ENCODE data around the gene CCL5. TPM values are rescaled to one million over a fixed set of nuclear protein-coding genes. Genes with fewer than 3 reads are reported as not detected.

The CCL5 gene
- total and polyA plus RNA-seq, 2 donors (not counting 3 experiments of a cell fraction or from before 2014, with no cell fraction given): not detected

GRCh38 chr17:35878361-35878760, 1.8 kb downstream of the CCL5 start:
- no peak overlapping the region for H3K4me2 ChIP-seq (ENCODE audit: insufficient read depth, low read length)
- dilution Hi-C loops (cut with MboI; ENCODE audit: extremely low pct_ligation_motif_present, low sequenced_read_pairs) (no loop called here), intact Hi-C loops (cut with micrococcal nuclease) (no loop called here)
- H3K4me3 ChIP-seq (replicated peaks in 1 of 3; ENCODE audit: insufficient read depth in 1 of 3, low read depth in 1 of 3, low read length in 3 of 3): no peak overlapping the region
- no peak for TF ChIP-seq EZH2 (IDR thresholded peaks at IDR 0.05; ENCODE audit: borderline replicate concordance, low read depth, low read length, severe bottlenecking)
- no peaks in the 10 kb centered on the region for H3K9me1 ChIP-seq (replicated peaks; ENCODE audit: control insufficient read depth, extremely low read depth, insufficient read depth, low read length)
- no peak overlapping the region for H3K9ac ChIP-seq (replicated peaks; ENCODE audit: extremely low read depth, insufficient read depth, low read length)
- no peaks in the 10 kb centered on the region for H3K79me2 ChIP-seq (ENCODE audit: control insufficient read depth, insufficient read depth, low read length)
- ChIA-PET CTCF (no interaction called here), POLR2A (no interaction called here)
- H3K36me3 ChIP-seq (ENCODE audit: control insufficient read depth in 2 of 2, extremely low read depth in 1 of 2, insufficient read depth in 2 of 2, low read length in 2 of 2): no peaks in the 10 kb centered on the region
- peaks cover 27% of the 10 kb centered on the region for H3K4me1 ChIP-seq (ENCODE audit: control insufficient read depth, extremely low read depth, insufficient read depth, low read length)
- H2AFZ ChIP-seq (ENCODE audit: low read depth, low read length): no peak overlapping the region
- DNase-seq (ENCODE audit: low read depth, low spot score): no peak
- FAIRE-seq: no peak
- no TSS peak for BruUV-seq (replicated peaks)
- no peak overlapping the region for H3K27ac ChIP-seq (ENCODE audit: insufficient read depth, low read depth, low read length)
- no peaks in the 10 kb centered on the region for H4K20me1 ChIP-seq (replicated peaks; ENCODE audit: control insufficient read depth, extremely low read depth, insufficient read depth, low read length)
- no peaks in the 10 kb centered on the region for H3K27me3 ChIP-seq (ENCODE audit: control insufficient read depth in 2 of 2, insufficient read depth in 2 of 2, low read length in 2 of 2)
- H3K9me3 ChIP-seq (replicated peaks; ENCODE audit: control insufficient read depth, insufficient read depth, low read length): no peaks in the 10 kb centered on the region

GRCh38 chr17:35877345-35878029, 2.7 kb downstream of the CCL5 start:
- Histone ChIP-seq H3K4me3 (replicated peaks in 1 of 3; ENCODE audit: insufficient read depth in 1 of 3, low read depth in 1 of 3, low read length in 3 of 3) (no peak overlapping the region), H3K27ac (ENCODE audit: insufficient read depth, low read depth, low read length) (no peak overlapping the region), H3K4me2 (ENCODE audit: insufficient read depth, low read length) (no peak overlapping the region), H3K9me3 (replicated peaks; ENCODE audit: control insufficient read depth, insufficient read depth, low read length) (no peaks in the 10 kb centered on the region), H3K36me3 (ENCODE audit: control insufficient read depth in 2 of 2, extremely low read depth in 1 of 2, insufficient read depth in 2 of 2, low read length in 2 of 2) (no peaks in the 10 kb centered on the region), H3K79me2 (ENCODE audit: control insufficient read depth, insufficient read depth, low read length) (no peaks in the 10 kb centered on the region), H3K27me3 (ENCODE audit: control insufficient read depth in 2 of 2, insufficient read depth in 2 of 2, low read length in 2 of 2) (no peaks in the 10 kb centered on the region), H3K9ac (replicated peaks; ENCODE audit: extremely low read depth, insufficient read depth, low read length) (no peak overlapping the region), H3K9me1 (replicated peaks; ENCODE audit: control insufficient read depth, extremely low read depth, insufficient read depth, low read length) (no peaks in the 10 kb centered on the region), H4K20me1 (replicated peaks; ENCODE audit: control insufficient read depth, extremely low read depth, insufficient read depth, low read length) (no peaks in the 10 kb centered on the region), H3K4me1 (ENCODE audit: control insufficient read depth, extremely low read depth, insufficient read depth, low read length) (peaks cover 27% of the 10 kb centered on the region), H2AFZ (ENCODE audit: low read depth, low read length) (no peak overlapping the region)
- CTCF ChIA-PET: no interaction called here
- POLR2A ChIA-PET: no interaction called here
- dilution Hi-C loops (cut with MboI; ENCODE audit: extremely low pct_ligation_motif_present, low sequenced_read_pairs) (no loop called here), intact Hi-C loops (cut with micrococcal nuclease) (no loop called here)
- FAIRE-seq: no peak
- no peak for TF ChIP-seq JUN (IDR thresholded peaks at IDR 0.05; ENCODE audit: borderline replicate concordance, insufficient read depth, insufficient read length, low read depth)
- DNase-seq (ENCODE audit: low read depth, low spot score): no peak
- BruUV-seq (replicated peaks): no TSS peak

Data from endothelial cell of umbilical vein (primary cell).